IMR-90 (cell line): ENCODE data around the gene RABGEF1. TPM values are rescaled to one million over a fixed set of nuclear protein-coding genes. Genes with fewer than 3 reads are reported as not detected.

Experiments used
- ATAC-seq: fragments of 200-7000 bp; cut with Tn5 transposase; 2 replicates; pipeline ENCODE4 v1.9.1; 2020; ENCODE audit warnings: low read depth, mild to moderate bottlenecking, moderate library complexity
- BruUV-seq: library from RNA; stranded (reverse); fragments of 400-500 nt; replicated peaks from 2 replicates; lab custom pipeline; 2021; lab: Mats Ljungman, UMichigan
- CTCF ChIA-PET: fragments of 300-600 bp; formaldehyde crosslinking; extraction: SDS; loops from one replicate; lab custom pipeline; 2021; ENCODE audit warnings: antibody characterized with exemption; lab: Yijun Ruan, JAX
- POLR2A ChIA-PET: fragments of 300-600 bp; sonication (Branson Sonifier 250); formaldehyde crosslinking; loops from one replicate; lab custom pipeline; 2022; ENCODE audit warnings: antibody characterized with exemption; ENCODE audit not compliant: unreplicated experiment; lab: Charles Lee
- DNase-seq: peaks from one replicate; pipeline ENCODE4 v3.0.0; 2013
- H2AFZ ChIP-seq: replicated peaks from 2 replicates; pipeline ENCODE3; 2013; ENCODE audit warnings: low read length, mild to moderate bottlenecking; ENCODE audit not compliant: poor library complexity
- H2AK5ac ChIP-seq: 2 replicates; pipeline ENCODE4 v1.6.1; 2013; ENCODE audit warnings: low read depth, low read length, inconsistent platforms
- H2AK9ac ChIP-seq: replicated peaks from 2 replicates; pipeline ENCODE3; 2013; ENCODE audit warnings: mild to moderate bottlenecking, low read depth, low read length, moderate library complexity; ENCODE audit not compliant: poor library complexity
- H2BK120ac ChIP-seq: 2 replicates; pipeline ENCODE4 v1.6.1; 2013; ENCODE audit warnings: low read depth, low read length, inconsistent platforms
- H2BK15ac ChIP-seq: 3 replicates; pipeline ENCODE4 v1.6.1; 2013; ENCODE audit warnings: low read depth, low read length, inconsistent platforms
- H2BK20ac ChIP-seq: 2 replicates; pipeline ENCODE4 v1.6.1; 2013; ENCODE audit warnings: low read depth, mild to moderate bottlenecking, inconsistent platforms, low read length, moderate library complexity
- H2BK5ac ChIP-seq: 2 replicates; pipeline ENCODE4 v1.6.1; 2013; ENCODE audit warnings: mild to moderate bottlenecking, low read depth, low read length, inconsistent platforms; ENCODE audit not compliant: poor library complexity, severe bottlenecking
- H3K14ac ChIP-seq: replicated peaks from 2 replicates; pipeline ENCODE4 v1.6.1; 2013; ENCODE audit warnings: low read depth, low read length, inconsistent platforms
- H3K18ac ChIP-seq: 2 replicates; pipeline ENCODE4 v1.6.1; 2013; ENCODE audit warnings: low read depth, low read length, control low read depth
- H3K23ac ChIP-seq: 2 replicates; pipeline ENCODE4 v1.6.1; 2013; ENCODE audit warnings: low read depth, low read length, inconsistent platforms
- H3K27ac ChIP-seq: 2 replicates; pipeline ENCODE4 v1.5.1; 2013; ENCODE audit warnings: mild to moderate bottlenecking, control low read depth, low read length; ENCODE audit not compliant: insufficient read depth
- H3K27me3 ChIP-seq: 2 replicates; pipeline ENCODE4 v1.6.1; 2013; ENCODE audit warnings: low read length; ENCODE audit not compliant: control insufficient read depth, insufficient read depth
- H3K36me3 ChIP-seq: 2 replicates; pipeline ENCODE4 v1.6.1; 2013; ENCODE audit warnings: low read length, mixed read lengths; ENCODE audit not compliant: control insufficient read depth, insufficient read depth
- H3K4ac ChIP-seq: 2 replicates; pipeline ENCODE4 v1.6.1; 2013; ENCODE audit warnings: low read depth, low read length, inconsistent platforms
- H3K4me1 ChIP-seq: 2 replicates; pipeline ENCODE4 v1.6.1; 2013; ENCODE audit warnings: low read length, mixed read lengths; ENCODE audit not compliant: control insufficient read depth, insufficient read depth
- H3K4me2 ChIP-seq: 2 replicates; pipeline ENCODE4 v1.6.1; 2013; ENCODE audit warnings: low read depth, mild to moderate bottlenecking, control low read depth, low read length, moderate library complexity
- H3K4me3 ChIP-seq: 2 replicates; pipeline ENCODE4 v1.5.1; 2013; ENCODE audit warnings: low read depth, mild to moderate bottlenecking, control low read depth, low read length, moderate library complexity; ENCODE audit not compliant: insufficient read depth
- H3K56ac ChIP-seq: 2 replicates; pipeline ENCODE4 v1.6.1; 2013; ENCODE audit warnings: low read length, inconsistent platforms; ENCODE audit not compliant: insufficient read depth; ENCODE audit errors: extremely low read depth
- H3K79me1 ChIP-seq, 2 experiments: 2 replicates each; pipeline ENCODE4 v1.6.1; 2013; ENCODE audit warnings: low read length in 2 of 2, inconsistent platforms in 1 of 2, low read depth in 1 of 2
- H3K9ac ChIP-seq: 2 replicates; pipeline ENCODE4 v1.6.1; 2013; ENCODE audit warnings: low read depth, low read length, control low read depth
- H3K9me1 ChIP-seq: 2 replicates; pipeline ENCODE4 v1.6.1; 2013; ENCODE audit warnings: low read length, inconsistent platforms; ENCODE audit not compliant: insufficient read depth
- H3K9me3 ChIP-seq: 2 replicates; pipeline ENCODE4 v1.6.1; 2013; ENCODE audit warnings: low read length; ENCODE audit not compliant: control insufficient read depth, insufficient read depth
- H4K20me1 ChIP-seq: 2 replicates; pipeline ENCODE4 v1.6.1; 2013; ENCODE audit warnings: low read length, inconsistent platforms; ENCODE audit not compliant: insufficient read depth
- H4K5ac ChIP-seq: 2 replicates; pipeline ENCODE4 v1.6.1; 2013; ENCODE audit warnings: mild to moderate bottlenecking, low read depth, low read length, control low read depth
- H4K8ac ChIP-seq, 2 experiments: 2 replicates each; pipeline ENCODE4 v1.6.1; 2013; ENCODE audit warnings: low read depth in 2 of 2, low read length in 2 of 2, control low read depth in 1 of 2, inconsistent platforms in 1 of 2
- H4K91ac ChIP-seq: 2 replicates; pipeline ENCODE4 v1.6.1; 2013; ENCODE audit warnings: low read depth, low read length, inconsistent platforms; ENCODE audit not compliant: insufficient read depth
- BHLHE40 ChIP-seq: fragments of 150-350 bp; IDR thresholded peaks from 2 replicates; pipeline ENCODE4 v1.6.1; 2016; ENCODE audit warnings: mild to moderate bottlenecking, low read depth, low read length
- CHD1 ChIP-seq: IDR thresholded peaks from 2 replicates; pipeline ENCODE4 v1.6.1; 2012; ENCODE audit warnings: low read depth, low read length, improper control_type of control experiment
- MAFK ChIP-seq: IDR thresholded peaks from 2 replicates; pipeline ENCODE4 v1.6.1; 2012; ENCODE audit warnings: low read depth, low read length, improper control_type of control experiment
- MXI1 ChIP-seq: IDR thresholded peaks from 2 replicates; pipeline ENCODE4 v1.6.1; 2012; ENCODE audit warnings: low read depth, mild to moderate bottlenecking, low read length, moderate library complexity, borderline replicate concordance
- RAD21 ChIP-seq: IDR thresholded peaks from 2 replicates; pipeline ENCODE4 v1.6.1; 2012; ENCODE audit warnings: low read length, improper control_type of control experiment
- RCOR1 ChIP-seq: IDR thresholded peaks from 2 replicates; pipeline ENCODE4 v1.6.1; 2012; ENCODE audit warnings: mild to moderate bottlenecking, low read length, improper control_type of control experiment; ENCODE audit not compliant: insufficient replicate concordance
- RFX5 ChIP-seq: IDR thresholded peaks from 2 replicates; pipeline ENCODE4 v1.8.0; 2012; ENCODE audit warnings: low read depth, mild to moderate bottlenecking, low read length, moderate library complexity
- SMC3 ChIP-seq: fragments of 150-350 bp; IDR thresholded peaks from 2 replicates; pipeline ENCODE4 v1.6.1; 2016; ENCODE audit warnings: low read depth, mild to moderate bottlenecking, antibody characterized with exemption, low read length, moderate library complexity
- WGBS, 2 experiments: methylation state at CpG; one replicate each; pipeline versions ENCODE4 v1.1.5 to v1.1.7; 2013; ENCODE audit warnings: missing lambda C conversion rate in 2 of 2; ENCODE audit not compliant: insufficient read length in 1 of 2; ENCODE audit errors: extremely low coverage in 2 of 2; 5-methylcytosine and 5-hydroxymethylcytosine counted together
- dilution Hi-C: fragments of 300-500 bp; cut with HindIII; formaldehyde crosslinking; loops from one replicate; pipeline ENCODE4 v1.14.3; 2018; ENCODE audit warnings: low sequenced_read_pairs; ENCODE audit not compliant: unreplicated experiment
- in situ Hi-C: fragments of 300-500 bp; cut with MboI; formaldehyde crosslinking; loops from 3 replicates; pipeline ENCODE4 v1.14.3; 2019; ENCODE audit warnings: low sequenced_read_pairs, inconsistent platforms, mixed read lengths
- intact Hi-C: fragments of 100-400 bp; cut with micrococcal nuclease; formaldehyde crosslinking; loops from 2 replicates; pipeline ENCODE4 v1.10.0; 2022
- polyA plus RNA-seq, 3 experiments: library from polyadenylated mRNA; depleted of rRNA; stranded (reverse); fragments of >200 nt; gene quantifications; 2 replicates each; pipeline ENCODE4 v1.2.3, GENCODE V29; 2012; ENCODE audit warnings: low replicate concordance in 1 of 3
- total RNA-seq: library from RNA; depleted of rRNA; stranded (reverse); fragments of >200 nt; gene quantifications from 2 replicates; pipeline ENCODE4 v1.2.3, GENCODE V29; 2012
- TF ChIP-seq, protein P1 (sequence below): fragments of 150-350 bp; IDR thresholded peaks from 2 replicates; pipeline ENCODE4 v1.6.1; 2017; ENCODE audit warnings: mild to moderate bottlenecking, antibody characterized with exemption, low read length, low read depth
- TF ChIP-seq, protein P2 (sequence below): fragments of 150-350 bp; IDR thresholded peaks from 2 replicates; pipeline ENCODE4 v1.6.1; 2016; ENCODE audit warnings: low read depth, mild to moderate bottlenecking, low read length, moderate library complexity, borderline replicate concordance
- TF ChIP-seq, protein P3 (sequence below): conservative IDR thresholded peaks from 2 replicates; pipeline ENCODE4 v1.5.1; 2012; ENCODE audit warnings: mild to moderate bottlenecking, low read depth, low read length, improper control_type of control experiment

RABGEF1 gene
- total and polyA plus RNA-seq, 2 of the 4 experiments (the other 2 are of a cell fraction): 34.9 to 56.6 TPM

DNA sequence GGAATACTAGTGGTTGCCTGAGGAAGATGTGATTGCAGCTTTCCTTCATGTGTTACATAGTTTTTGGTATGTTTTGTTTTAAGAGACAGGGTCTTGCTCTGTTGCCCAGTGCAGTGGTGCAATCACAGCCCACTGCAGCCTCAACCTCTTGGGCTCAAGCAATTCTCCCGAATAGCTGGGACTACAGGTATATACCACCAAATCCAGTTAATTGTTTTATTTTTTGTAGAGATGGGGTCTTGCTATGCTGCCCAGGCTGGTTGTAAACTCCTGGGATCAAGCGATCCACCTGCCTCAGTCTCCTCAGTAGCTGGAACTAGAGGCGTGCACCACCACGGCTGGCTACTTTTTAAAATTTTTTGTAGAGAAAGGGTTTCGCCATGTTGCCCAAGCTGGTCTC lies 101.4 kb downstream of the RABGEF1 start:
- Histone ChIP-seq H3K14ac (no peak overlapping the region), H2BK5ac (no peak overlapping the region), H3K4ac (no peak overlapping the region), H3K18ac (no peak overlapping the region), H4K8ac (no peak overlapping the region), H3K4me2 (no peak overlapping the region), H2AFZ (no peak overlapping the region), H3K23ac (no peak overlapping the region), H3K4me1 (peaks cover 3% of the 10 kb centered on the region; the same call in 1 of the 2 replicates), H2BK20ac (no peak overlapping the region), H3K56ac (no peak overlapping the region), H3K27ac (no peak overlapping the region), H3K9me1 (no peaks in the 10 kb centered on the region), H2BK15ac (no peak overlapping the region), H3K36me3 (no peaks in the 10 kb centered on the region), H3K79me1 (peaks cover 8 to 23% of the 10 kb centered on the region in 2 experiments), H2BK120ac (no peak overlapping the region), H3K9me3 (no peaks in the 10 kb centered on the region), H3K9ac (no peak overlapping the region), H2AK9ac (no peak overlapping the region), H4K20me1 (no peaks in the 10 kb centered on the region), H3K4me3 (no peak overlapping the region), H3K27me3 (no peaks in the 10 kb centered on the region), H4K5ac (no peak overlapping the region), H4K91ac (no peak overlapping the region), H2AK5ac (no peak overlapping the region)
- in situ Hi-C loops (no loop called here), dilution Hi-C loops (no loop called here), intact Hi-C loops (no loop called here)
- no CpG with 5 or more reads among the region's 5 CpGs for WGBS, 2 experiments
- ATAC-seq (no peak), DNase-seq (no peak)
- ChIA-PET CTCF (no interaction called here), POLR2A (interaction anchor here (0.6 kb wide), 1 partner anchor 637 kb away, joined by 3 read pairs; the partner anchor contains the start of gene TPST1)
- no TSS peak for BruUV-seq
- TF ChIP-seq RAD21 (no peak), BHLHE40 (no peak), SMC3 (no peak), RCOR1 (no peak), MXI1 (no peak), CHD1 (no peak), MAFK (no peak), RFX5 (no peak)
- TF ChIP-seq, protein P1, sequence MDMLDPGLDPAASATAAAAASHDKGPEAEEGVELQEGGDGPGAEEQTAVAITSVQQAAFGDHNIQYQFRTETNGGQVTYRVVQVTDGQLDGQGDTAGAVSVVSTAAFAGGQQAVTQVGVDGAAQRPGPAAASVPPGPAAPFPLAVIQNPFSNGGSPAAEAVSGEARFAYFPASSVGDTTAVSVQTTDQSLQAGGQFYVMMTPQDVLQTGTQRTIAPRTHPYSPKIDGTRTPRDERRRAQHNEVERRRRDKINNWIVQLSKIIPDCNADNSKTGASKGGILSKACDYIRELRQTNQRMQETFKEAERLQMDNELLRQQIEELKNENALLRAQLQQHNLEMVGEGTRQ: no peak
- TF ChIP-seq, protein P2, sequence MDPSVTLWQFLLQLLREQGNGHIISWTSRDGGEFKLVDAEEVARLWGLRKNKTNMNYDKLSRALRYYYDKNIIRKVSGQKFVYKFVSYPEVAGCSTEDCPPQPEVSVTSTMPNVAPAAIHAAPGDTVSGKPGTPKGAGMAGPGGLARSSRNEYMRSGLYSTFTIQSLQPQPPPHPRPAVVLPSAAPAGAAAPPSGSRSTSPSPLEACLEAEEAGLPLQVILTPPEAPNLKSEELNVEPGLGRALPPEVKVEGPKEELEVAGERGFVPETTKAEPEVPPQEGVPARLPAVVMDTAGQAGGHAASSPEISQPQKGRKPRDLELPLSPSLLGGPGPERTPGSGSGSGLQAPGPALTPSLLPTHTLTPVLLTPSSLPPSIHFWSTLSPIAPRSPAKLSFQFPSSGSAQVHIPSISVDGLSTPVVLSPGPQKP: no peak
- TF ChIP-seq, protein P3, sequence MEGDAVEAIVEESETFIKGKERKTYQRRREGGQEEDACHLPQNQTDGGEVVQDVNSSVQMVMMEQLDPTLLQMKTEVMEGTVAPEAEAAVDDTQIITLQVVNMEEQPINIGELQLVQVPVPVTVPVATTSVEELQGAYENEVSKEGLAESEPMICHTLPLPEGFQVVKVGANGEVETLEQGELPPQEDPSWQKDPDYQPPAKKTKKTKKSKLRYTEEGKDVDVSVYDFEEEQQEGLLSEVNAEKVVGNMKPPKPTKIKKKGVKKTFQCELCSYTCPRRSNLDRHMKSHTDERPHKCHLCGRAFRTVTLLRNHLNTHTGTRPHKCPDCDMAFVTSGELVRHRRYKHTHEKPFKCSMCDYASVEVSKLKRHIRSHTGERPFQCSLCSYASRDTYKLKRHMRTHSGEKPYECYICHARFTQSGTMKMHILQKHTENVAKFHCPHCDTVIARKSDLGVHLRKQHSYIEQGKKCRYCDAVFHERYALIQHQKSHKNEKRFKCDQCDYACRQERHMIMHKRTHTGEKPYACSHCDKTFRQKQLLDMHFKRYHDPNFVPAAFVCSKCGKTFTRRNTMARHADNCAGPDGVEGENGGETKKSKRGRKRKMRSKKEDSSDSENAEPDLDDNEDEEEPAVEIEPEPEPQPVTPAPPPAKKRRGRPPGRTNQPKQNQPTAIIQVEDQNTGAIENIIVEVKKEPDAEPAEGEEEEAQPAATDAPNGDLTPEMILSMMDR: no peak
